HG03066 (cell line): Measurements from ENCODE around the gene PCDHGB6.
A peak's percentile ranks its signal among the peaks of the same experiment; 100 is the strongest.
"Not testable (repeated sequence)": the region's sequence is repeated elsewhere in the genome, so short reads cannot be mapped to it uniquely, and the experiment has no call there.

ENCODE experiments used
- ATAC-seq: cut with Tn5 transposase; IDR thresholded peaks from one replicate; pipeline ENCODE4 v1.9.1; 2021; ENCODE audit warnings: low read depth; ENCODE audit not compliant: unreplicated experiment

PCDHGB6 gene

GRCh38 chr5:141414548-141415274 lies 6.9 kb downstream of the PCDHGB6 start:
- not testable (repeated sequence) for ATAC-seq

- ATAC-seq: not testable (repeated sequence)
Measured at GRCh38 chr5:141415275-141415618, 7.4 kb downstream of the PCDHGB6 start.

GRCh38 chr5:141417494-141418172 lies 9.8 kb downstream of the PCDHGB6 start, which contains the start of gene PCDHGB7:
Gene PCDHGB7 (plus strand): TSS chr5:141417677. CDS start chr5:141417860, 183 bp downstream.
- ATAC-seq: peak; percentile 43

GRCh38 chr5:141419074-141419880 lies 11.5 kb downstream of the PCDHGB6 start:
- no peak for ATAC-seq

- no peak for ATAC-seq
Measured at GRCh38 chr5:141420855-141421488, 13.2 kb downstream of the PCDHGB6 start, which contains the start of gene PCDHGA11. Gene PCDHGA11 (plus strand): TSS chr5:141421051. CDS start chr5:141421228, 177 bp downstream.

GRCh38 chr5:141421489-141421855 lies 13.7 kb downstream of the PCDHGB6 start:
- no peak for ATAC-seq

GRCh38 chr5:141422742-141423291 lies 15.0 kb downstream of the PCDHGB6 start:
- ATAC-seq: no peak

GRCh38 chr5:141427783-141428426 lies 20.1 kb downstream of the PCDHGB6 start:
- ATAC-seq: no peak

- peak; percentile 82 for ATAC-seq
Measured at GRCh38 chr5:141430332-141431113, 22.7 kb downstream of the PCDHGB6 start, which contains the start of gene PCDHGA12. Gene PCDHGA12 (plus strand): TSS chr5:141430507. CDS start chr5:141430760, 253 bp downstream.

GRCh38 chr5:141431286-141431685 lies 23.5 kb downstream of the PCDHGB6 start:
- ATAC-seq: no peak

GRCh38 chr5:141432308-141432707 lies 24.5 kb downstream of the PCDHGB6 start:
- not testable (repeated sequence) for ATAC-seq

GRCh38 chr5:141432726-141433125 lies 24.9 kb downstream of the PCDHGB6 start:
- not testable (repeated sequence) for ATAC-seq

GRCh38 chr5:141434006-141434405 lies 26.2 kb downstream of the PCDHGB6 start:
- ATAC-seq: no peak

- no peak for ATAC-seq
Measured at GRCh38 chr5:141437221-141437620, 29.4 kb downstream of the PCDHGB6 start.

GRCh38 chr5:141439411-141440141 lies 31.8 kb downstream of the PCDHGB6 start:
- no peak for ATAC-seq

- no peak for ATAC-seq
Measured at GRCh38 chr5:141440341-141440740, 32.5 kb downstream of the PCDHGB6 start.

- ATAC-seq: no peak
Measured at GRCh38 chr5:141441571-141442170, 33.9 kb downstream of the PCDHGB6 start.
